HG03520 (cell line): ENCODE data around the gene OPRPN.

Experiments used
- ATAC-seq: cut with Tn5 transposase; IDR thresholded peaks from one replicate; pipeline ENCODE4 v1.9.1; 2021; ENCODE audit warnings: mild to moderate bottlenecking, moderate library complexity; ENCODE audit not compliant: unreplicated experiment

The OPRPN gene

DNA sequence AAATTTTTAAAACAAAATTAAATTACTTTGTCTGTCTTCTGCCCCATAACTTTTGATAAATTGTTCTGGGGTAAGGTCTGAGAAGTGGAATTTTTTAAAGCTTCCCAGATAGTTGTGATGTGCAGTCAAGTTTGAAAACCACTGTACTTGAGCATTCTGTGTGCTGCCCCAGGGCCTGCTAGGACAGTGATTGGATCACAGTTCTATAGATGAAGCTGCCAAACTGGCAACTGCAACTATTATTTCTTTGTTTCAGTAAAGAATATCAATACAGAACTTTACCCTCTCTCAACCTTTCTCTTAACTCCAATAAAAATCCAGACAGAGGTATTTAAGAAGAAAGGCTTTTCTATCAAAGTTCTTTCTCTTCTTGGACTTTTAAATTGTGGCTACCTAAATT, at the start of gene OPRPN:
OPRPN (plus strand) TSS at position 361 of the 400 bp plus-strand sequence. CDS start 1,346 bp downstream, outside the sequence.
- ATAC-seq = no peak

DNA sequence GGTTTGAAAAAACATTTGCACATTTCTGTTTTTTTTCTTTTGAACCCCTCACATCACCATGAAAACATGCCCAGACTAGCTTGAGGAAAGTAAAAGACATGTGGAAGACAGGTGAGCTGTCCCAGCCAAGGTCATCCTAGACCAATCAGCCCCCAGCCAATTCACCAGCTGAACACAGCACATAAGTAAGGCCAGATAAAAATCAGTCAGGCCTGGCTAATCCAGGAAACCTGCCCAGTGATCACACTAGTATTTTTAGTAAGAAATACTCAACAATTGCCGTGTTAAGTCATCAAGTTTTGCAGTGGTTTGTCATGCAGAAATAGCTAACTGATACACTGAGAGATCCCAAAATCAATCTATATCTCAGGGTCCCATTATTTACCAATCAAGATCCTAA, 41.6 kb upstream of the OPRPN start:
- ATAC-seq = no peak

DNA sequence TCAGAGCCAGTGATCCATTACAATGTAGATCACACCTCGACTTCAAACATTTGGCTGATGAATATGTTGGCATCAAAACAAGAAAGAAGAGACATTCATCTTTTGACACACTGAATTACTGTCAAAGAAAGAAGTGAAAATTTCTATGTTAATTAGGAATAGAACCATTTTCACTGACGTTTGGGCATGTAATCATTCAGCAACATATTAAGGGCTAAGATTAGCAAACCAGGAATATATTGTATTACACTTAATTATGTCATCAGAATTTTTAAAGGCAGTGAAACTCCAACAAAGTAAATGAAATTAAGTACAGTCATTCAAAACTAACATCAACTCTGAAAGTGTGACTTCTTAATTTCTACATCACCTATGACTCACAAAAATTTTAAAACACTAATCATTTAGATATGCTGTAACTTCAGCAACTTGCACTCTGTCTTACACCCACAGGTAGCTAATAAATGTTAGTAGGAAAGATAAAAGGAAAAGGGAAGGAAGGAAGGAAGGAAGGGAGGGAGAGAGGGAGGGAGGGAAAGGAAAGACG, 38.6 kb upstream of the OPRPN start:
- ATAC-seq = no peak

DNA sequence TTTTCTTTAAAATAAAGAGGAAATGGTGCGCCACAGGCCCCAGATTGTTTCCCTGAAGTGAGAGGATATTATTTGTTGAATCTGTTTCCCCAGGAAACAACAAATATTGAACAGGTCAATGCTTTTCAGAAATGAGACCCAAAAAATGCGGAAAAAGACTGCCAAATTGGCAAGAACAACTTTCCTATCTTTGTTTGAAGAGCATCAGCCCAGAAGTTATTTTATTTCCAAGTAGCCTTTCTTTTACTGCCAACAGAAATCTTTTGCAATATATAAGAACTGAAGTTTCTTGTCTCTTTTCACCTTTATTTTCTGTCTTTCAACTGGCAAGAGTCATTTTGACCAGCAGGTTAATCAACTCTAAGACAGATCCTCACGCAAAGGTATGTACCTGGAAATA, 37.3 kb upstream of the OPRPN start, which contains the start of gene SMR3A:
SMR3A (plus strand) TSS at position 301 of the 400 bp plus-strand sequence. CDS start 1,356 bp downstream, outside the sequence.
- no peak for ATAC-seq

DNA sequence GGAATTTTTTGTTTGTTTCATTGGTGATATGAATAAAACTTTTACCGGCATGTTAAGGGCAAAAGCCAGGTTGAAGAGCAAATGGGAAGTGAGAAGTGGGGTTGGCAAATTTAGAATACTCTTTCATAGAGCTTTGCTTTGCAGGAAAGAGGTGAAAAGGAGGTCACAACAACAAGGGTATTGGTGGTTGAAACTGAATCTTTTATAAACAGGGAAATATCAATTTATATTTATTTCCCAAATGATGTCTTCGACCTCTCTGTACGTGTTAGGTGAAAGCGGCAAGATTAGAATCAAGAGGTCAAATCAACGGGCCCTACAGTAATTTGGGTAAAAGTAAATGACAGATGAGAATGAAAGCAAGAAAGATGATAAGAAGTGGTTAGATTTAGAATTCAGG, 33.7 kb upstream of the OPRPN start:
- no peak for ATAC-seq

- ATAC-seq = no peak
Observed at GRCh38 chr4:70365479-70365878, 32.3 kb upstream of the OPRPN start.

- ATAC-seq = no peak
Observed at GRCh38 chr4:70367813-70368212, 29.9 kb upstream of the OPRPN start.

GRCh38 chr4:70371987-70372386, 25.8 kb upstream of the OPRPN start:
- ATAC-seq = no peak

- ATAC-seq = peak; percentile 51
Observed at GRCh38 chr4:70372760-70373159, 25.0 kb upstream of the OPRPN start.

GRCh38 chr4:70380578-70380977, 17.2 kb upstream of the OPRPN start:
- no peak for ATAC-seq

DNA sequence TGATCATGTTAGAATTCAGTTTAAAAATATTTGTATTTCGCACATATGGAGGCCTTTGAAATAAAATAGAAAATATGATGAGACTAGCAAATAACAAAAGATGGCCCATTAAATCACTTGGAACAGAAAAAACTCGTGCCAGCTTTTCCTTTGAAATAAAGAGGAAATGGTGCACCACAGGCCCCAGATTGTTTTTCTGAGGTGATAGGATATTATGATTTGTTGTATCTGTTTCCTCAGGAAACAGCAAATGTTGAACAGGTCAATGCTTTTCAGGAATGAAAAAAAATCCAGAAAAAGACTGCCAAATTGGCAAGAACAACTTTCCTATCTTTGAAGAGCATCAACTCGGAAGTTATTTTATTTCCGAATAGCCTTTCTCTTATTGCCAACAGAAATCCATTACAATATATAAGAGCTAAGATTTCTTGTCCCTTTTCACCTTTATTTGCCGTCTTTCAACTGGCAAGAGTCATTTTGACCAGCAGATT, 15.0 kb upstream of the OPRPN start, which contains the start of gene SMR3B:
SMR3B (plus strand) TSS at position 441 of the 491 bp plus-strand sequence. CDS start 1,380 bp downstream, outside the sequence.
- no peak for ATAC-seq

GRCh38 chr4:70392057-70392776, 5.5 kb upstream of the OPRPN start:
- peak; percentile 71 for ATAC-seq

DNA sequence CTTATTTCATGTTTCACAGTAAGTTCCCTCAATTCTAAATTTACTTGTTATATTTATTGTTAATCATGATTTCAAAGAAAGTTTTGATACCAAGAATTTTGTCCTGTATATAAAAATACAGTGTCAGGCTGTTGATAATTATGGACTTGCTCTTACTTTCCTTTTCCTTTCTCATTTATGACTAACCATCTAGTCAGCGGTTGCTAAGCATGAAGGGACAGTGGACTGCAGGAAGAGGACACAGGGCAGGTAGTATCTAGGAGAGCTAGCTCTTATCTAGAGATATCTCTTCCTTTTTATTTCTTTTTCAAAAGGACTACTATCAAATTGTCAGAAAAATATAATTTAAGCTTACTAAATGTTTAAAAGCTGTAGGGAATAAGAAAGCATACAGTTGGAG, 1.6 kb downstream of the OPRPN start:
- ATAC-seq = no peak

DNA sequence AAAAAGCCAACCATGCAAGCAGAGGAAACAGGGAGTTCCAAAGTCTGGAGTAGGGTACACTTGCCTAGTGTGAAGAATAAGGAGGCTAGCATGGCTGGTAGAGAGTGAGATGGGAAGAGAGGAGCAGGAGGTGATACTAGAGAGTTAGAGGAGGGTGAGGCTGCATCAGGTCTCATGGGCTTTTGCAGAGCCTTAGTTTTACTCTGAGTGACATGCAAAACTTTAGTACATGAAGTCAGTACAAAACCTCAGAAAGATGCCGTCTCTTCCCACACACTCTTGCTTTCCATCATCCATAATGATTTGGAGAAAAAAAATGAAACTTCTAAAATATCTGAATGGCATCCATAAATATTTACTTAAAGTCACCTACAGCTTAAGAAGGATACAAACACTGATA, 5.0 kb downstream of the OPRPN start:
- ATAC-seq = peak; percentile 44

- ATAC-seq = peak; percentile 65
Observed at GRCh38 chr4:70405765-70406164, 8.0 kb downstream of the OPRPN start.

DNA sequence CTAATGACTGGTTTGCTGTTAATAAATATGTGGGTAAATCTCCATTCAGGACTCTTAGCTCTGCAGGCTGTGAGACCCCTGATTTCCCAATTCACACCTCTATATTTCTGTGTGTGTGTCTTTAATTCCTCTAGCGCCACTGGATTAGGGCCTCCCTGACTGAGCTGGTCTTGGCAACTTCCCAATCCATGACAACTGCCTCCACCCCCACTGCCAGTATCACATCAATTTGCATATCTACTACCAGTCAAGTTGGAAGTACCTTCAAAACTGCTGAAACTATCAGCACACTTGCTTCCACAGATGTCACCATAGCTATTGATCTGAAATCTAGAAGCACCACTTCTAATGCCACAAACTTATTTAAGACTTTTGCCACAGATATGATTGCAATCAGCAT, 27.6 kb downstream of the OPRPN start:
- ATAC-seq = no peak

GRCh38 chr4:70426789-70427188, 29.0 kb downstream of the OPRPN start:
- ATAC-seq = no peak

- ATAC-seq = no peak
Observed at GRCh38 chr4:70437197-70437596, 39.5 kb downstream of the OPRPN start.

GRCh38 chr4:70442474-70442873, 44.7 kb downstream of the OPRPN start:
- ATAC-seq = no peak

GRCh38 chr4:70443329-70443728, 45.6 kb downstream of the OPRPN start:
- no peak for ATAC-seq

DNA sequence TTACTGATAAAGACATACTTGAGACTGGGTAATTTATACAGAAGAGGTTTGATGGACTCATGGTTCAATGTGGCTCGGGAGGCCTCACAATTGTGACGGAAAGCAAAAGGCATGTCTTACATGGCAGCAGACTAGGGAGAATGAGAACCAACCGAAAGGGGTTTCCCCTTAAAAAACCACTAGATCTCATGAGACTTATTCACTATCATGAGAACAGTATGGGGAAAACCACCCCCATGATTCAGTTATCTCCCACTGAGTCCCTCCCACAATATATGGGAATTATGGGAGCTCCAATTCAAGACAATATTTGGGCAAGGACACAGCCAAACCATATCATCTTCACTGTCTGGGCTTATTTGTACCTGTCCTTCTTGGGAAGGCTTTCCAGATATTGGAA, 51.5 kb downstream of the OPRPN start:
- peak; percentile 73 for ATAC-seq

DNA sequence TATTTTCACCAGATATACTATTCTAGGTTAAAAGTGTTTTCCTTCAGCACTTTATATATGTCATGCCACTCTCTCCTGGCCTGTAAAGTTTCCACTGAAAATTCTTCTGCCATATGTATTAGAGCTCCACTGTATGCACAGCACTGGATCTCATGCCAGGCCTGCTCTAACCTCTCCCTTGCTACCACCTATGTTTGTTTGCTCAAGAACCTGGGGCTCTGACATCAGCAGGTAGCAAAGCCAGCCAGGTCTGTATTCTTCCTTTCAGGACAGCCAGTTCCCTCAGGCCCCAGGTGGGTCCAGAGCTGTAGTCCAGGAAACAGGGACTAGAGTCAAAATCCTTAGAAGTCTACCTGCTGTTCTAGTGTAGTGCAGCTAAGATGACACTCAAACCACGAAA, 55.2 kb downstream of the OPRPN start:
- no peak for ATAC-seq
